HTERT RPE-1 (cell line): ENCODE data around the gene DRC1.

Source experiments
- in situ Hi-C: fragments of 300-500 bp; cut with MboI; formaldehyde crosslinking; loops from 4 replicates; pipeline ENCODE4 v1.14.3; 2020; ENCODE audit warnings: low sequenced_read_pairs

The DRC1 gene

GRCh38 chr2:26489213-26489850 lies 87.6 kb downstream of the DRC1 start:
- in situ Hi-C loops = no loop called here

GRCh38 chr2:26491563-26492167 lies 89.9 kb downstream of the DRC1 start:
- in situ Hi-C loops = no loop called here

- in situ Hi-C loops = no loop called here
Measured at GRCh38 chr2:26492749-26493515, 91.2 kb downstream of the DRC1 start.

- in situ Hi-C loops = no loop called here
Measured at GRCh38 chr2:26493566-26493965, 91.8 kb downstream of the DRC1 start.

- in situ Hi-C loops = no loop called here
Measured at GRCh38 chr2:26494199-26494598, 92.5 kb downstream of the DRC1 start.

GRCh38 chr2:26494891-26495290 lies 93.2 kb downstream of the DRC1 start:
- in situ Hi-C loops = no loop called here

GRCh38 chr2:26495705-26496297 lies 94.1 kb downstream of the DRC1 start:
- in situ Hi-C loops = no loop called here

- in situ Hi-C loops = no loop called here
Measured at GRCh38 chr2:26500406-26500805, 98.7 kb downstream of the DRC1 start.

- in situ Hi-C loops = no loop called here
Measured at GRCh38 chr2:26503231-26503880, 101.6 kb downstream of the DRC1 start.

- in situ Hi-C loops = no loop called here
Measured at GRCh38 chr2:26504002-26504401, 102.3 kb downstream of the DRC1 start.

- in situ Hi-C loops = no loop called here
Measured at GRCh38 chr2:26506279-26506678, 104.6 kb downstream of the DRC1 start.
